GM12892 (cell line): ENCODE results near the gene BMP8B.
"Not testable (repeated sequence)": the region's sequence is repeated elsewhere in the genome, so short reads cannot be mapped to it uniquely, and the experiment has no call there.

Experiments
- POLR2A ChIP-seq: IDR thresholded peaks from 2 replicates; pipeline ENCODE4 v1.6.1; 2011; ENCODE audit warnings: low read depth, low read length, control low read depth
- POLR2AphosphoS5 ChIP-seq: IDR thresholded peaks from 2 replicates; pipeline ENCODE4 v1.6.1; 2011; ENCODE audit warnings: low read depth, low read length, control low read depth

DNA sequence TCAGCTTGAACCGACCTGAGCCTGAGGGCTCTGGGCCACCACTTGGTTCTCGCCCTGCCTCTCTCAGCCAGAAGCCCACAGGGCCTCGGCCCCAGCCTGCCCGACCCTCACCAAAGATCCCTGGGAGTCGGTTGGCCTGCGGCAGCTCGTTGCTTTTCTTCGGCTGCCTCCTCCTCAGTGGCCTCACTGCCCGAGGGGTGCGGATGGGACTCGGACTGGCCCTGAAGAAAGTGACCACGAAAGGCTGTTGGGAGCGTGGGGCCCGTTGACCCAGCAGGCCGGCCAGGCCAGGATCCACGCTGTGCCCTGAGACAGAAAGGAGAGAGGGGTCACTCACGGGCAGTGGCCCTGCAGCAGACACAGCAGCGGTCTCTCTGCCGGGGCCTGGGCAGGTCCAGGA lies 24.2 kb downstream of the BMP8B start:
- TF ChIP-seq POLR2AphosphoS5, POLR2A: not testable (repeated sequence)
